Measurements from ENCODE around the gene COPS8. TPM values are rescaled to one million over a fixed set of nuclear protein-coding genes. Genes with fewer than 3 reads are reported as not detected.

COPS8 gene
- total and polyA plus RNA-seq, 7 experiments from 2014 or later: 31.2 to 55.5 (median 43.6) TPM

DNA sequence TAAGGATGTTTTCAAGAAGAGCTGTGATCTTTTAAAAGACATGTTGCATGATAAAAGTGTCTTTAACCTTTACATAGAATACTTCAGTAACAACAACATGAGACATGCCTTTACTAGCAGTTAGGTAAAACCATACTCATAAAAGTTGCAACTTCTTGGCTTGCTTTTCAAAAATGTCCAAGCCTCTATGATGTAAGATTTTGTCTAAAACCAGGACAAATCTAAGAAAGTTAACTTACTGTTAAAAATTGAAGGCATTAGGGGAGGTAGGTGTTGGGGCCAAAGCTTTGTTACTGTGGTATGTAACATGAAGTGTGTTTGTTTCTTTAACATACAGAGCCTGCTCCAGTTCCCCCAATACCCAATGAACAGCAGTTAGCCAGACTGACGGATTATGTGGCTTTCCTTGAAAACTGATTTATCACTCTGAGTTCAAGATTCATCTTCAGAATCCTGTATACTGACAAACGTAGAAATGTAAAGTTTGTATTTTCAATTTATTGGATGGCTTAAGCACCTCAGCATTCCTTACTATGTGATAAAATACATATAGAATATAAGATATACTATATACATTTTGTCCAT is 11.7 kb downstream of the COPS8 start:
- peaks cover 12 to 81% (median 27%) of the 10 kb centered on the region in 3 experiments for H3K36me3 ChIP-seq (ENCODE audit: control insufficient read depth in 2 of 3, insufficient read depth in 3 of 3, low read length in 3 of 3)
- H3K4me3 ChIP-seq (ENCODE audit: low read length): no peak overlapping the region
- H3K27ac Mint-ChIP-seq: no peak overlapping the region
- H3K4me3 Mint-ChIP-seq: no peak overlapping the region
- no peak overlapping the region for H3K27ac ChIP-seq (ENCODE audit: low read depth, low read length)
- ATAC-seq: no peak
- H3K27me3 ChIP-seq (ENCODE audit: control insufficient read depth in 2 of 2, insufficient read depth in 2 of 2, low read length in 2 of 2): no peaks in the 10 kb centered on the region
- no peaks in the 10 kb centered on the region for H3K27me3 Mint-ChIP-seq
- no peak for DNase-seq
- ChIA-PET POLR2A (no interaction called here), CTCF (no interaction called here)
- H3K9me3 Mint-ChIP-seq: no peaks in the 10 kb centered on the region
- H3K9me3 ChIP-seq (ENCODE audit: control insufficient read depth in 2 of 3, low read length in 3 of 3): no peaks in the 10 kb centered on the region
- intact Hi-C loops (cut with micrococcal nuclease): no loop called here
- peaks cover 0 to 7% (median 5%) of the 10 kb centered on the region in 7 donors for H3K4me1 Mint-ChIP-seq
- H3K4me1 ChIP-seq (ENCODE audit: control insufficient read depth in 2 of 2, insufficient read depth in 2 of 2, low read length in 2 of 2): no peaks in the 10 kb centered on the region
- H3K36me3 Mint-ChIP-seq: peaks cover 19 to 80% (median 52%) of the 10 kb centered on the region in 5 donors

DNA sequence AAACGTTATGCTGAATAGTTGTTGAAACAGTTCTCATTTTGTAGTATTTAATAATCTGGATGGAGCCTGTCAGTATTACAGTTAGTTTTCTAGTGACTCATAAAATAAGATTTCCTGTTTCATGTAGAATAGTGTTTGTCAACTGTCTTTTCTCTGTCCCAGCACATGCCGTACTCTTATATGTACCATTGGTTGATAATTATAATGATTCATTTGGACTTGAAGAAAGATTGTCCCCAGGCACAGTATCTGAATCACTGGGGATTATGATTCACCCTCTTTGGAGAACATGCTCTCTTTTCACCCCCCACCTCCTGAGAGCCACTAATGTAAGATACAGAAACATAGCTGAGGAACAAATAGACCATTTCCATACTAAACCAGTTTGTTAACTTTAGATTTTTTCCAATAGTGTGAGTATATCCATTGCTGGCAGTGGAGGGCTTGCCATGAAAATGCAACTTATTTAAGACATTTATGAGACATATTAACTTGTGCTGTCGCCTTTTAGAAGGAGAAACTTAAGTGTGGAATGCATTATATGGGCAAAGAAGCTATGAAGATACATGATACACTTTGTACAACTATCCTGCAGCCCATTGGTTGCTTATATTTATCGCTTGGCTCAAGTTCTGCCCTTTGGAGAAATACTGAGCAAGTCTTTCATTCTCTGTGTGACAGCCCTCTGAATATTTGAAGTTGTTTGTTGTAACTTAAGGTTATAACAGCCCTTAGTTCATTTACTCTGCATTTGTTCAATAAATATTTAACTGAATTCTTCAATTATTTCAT is 12.4 kb downstream of the COPS8 start:
- no peak overlapping the region for H3K27ac ChIP-seq (ENCODE audit: low read depth, low read length)
- Mint-ChIP-seq H3K36me3 (peaks cover 19 to 81% (median 59%) of the 10 kb centered on the region in 5 donors), H3K4me3 (no peak overlapping the region), H3K9me3 (no peaks in the 10 kb centered on the region), H3K27ac (no peak overlapping the region), H3K27me3 (no peaks in the 10 kb centered on the region), H3K4me1 (peaks cover 0 to 5% (median 0%) of the 10 kb centered on the region in 7 donors)
- H3K4me3 ChIP-seq (ENCODE audit: low read length): no peak overlapping the region
- ATAC-seq: no peak
- H3K9me3 ChIP-seq (ENCODE audit: control insufficient read depth in 2 of 3, low read length in 3 of 3): no peaks in the 10 kb centered on the region
- ChIA-PET CTCF (no interaction called here), POLR2A (no interaction called here)
- no peaks in the 10 kb centered on the region for H3K4me1 ChIP-seq (ENCODE audit: control insufficient read depth in 2 of 2, insufficient read depth in 2 of 2, low read length in 2 of 2)
- no peak for DNase-seq
- intact Hi-C loops (cut with micrococcal nuclease): no loop called here
- peaks cover 12 to 77% (median 27%) of the 10 kb centered on the region in 3 experiments for H3K36me3 ChIP-seq (ENCODE audit: control insufficient read depth in 2 of 3, insufficient read depth in 3 of 3, low read length in 3 of 3)
- H3K27me3 ChIP-seq (ENCODE audit: control insufficient read depth in 2 of 2, insufficient read depth in 2 of 2, low read length in 2 of 2): no peaks in the 10 kb centered on the region

DNA sequence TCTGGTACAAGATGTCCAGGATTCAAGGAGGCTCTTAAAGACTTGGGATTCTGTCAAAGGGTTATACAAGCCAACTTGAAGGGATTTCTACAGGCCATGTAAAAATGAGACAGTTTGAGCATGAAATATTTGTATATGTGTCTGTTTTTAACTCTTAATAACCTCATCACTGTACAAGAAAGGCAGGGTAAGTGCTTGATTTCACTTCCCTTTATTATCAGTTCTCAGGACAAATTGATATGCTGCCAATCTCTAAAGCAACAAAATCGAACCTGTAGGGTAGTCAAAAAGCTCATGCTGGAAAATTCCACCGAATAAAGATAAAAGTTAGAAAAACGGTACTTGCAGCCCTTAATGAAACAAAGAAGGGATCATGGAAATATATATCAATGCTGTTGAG is 14.1 kb downstream of the COPS8 start:
- H3K36me3 ChIP-seq (ENCODE audit: control insufficient read depth in 2 of 3, insufficient read depth in 3 of 3, low read length in 3 of 3): peaks cover 12 to 63% (median 27%) of the 10 kb centered on the region in 3 experiments
- Mint-ChIP-seq H3K9me3 (no peaks in the 10 kb centered on the region), H3K4me1 (no peaks in the 10 kb centered on the region), H3K27me3 (no peaks in the 10 kb centered on the region), H3K27ac (no peak overlapping the region), H3K4me3 (no peak overlapping the region), H3K36me3 (peaks cover 15 to 81% (median 57%) of the 10 kb centered on the region in 5 donors)
- POLR2A ChIA-PET: no interaction called here
- H3K4me3 ChIP-seq (ENCODE audit: low read length): no peak overlapping the region
- intact Hi-C loops (cut with micrococcal nuclease): no loop called here
- DNase-seq: no peak
- no peak for ATAC-seq
- H3K27me3 ChIP-seq (ENCODE audit: control insufficient read depth in 2 of 2, insufficient read depth in 2 of 2, low read length in 2 of 2): no peaks in the 10 kb centered on the region
- no peak overlapping the region for H3K27ac ChIP-seq (ENCODE audit: low read depth, low read length)
- H3K9me3 ChIP-seq (ENCODE audit: control insufficient read depth in 2 of 3, low read length in 3 of 3): no peaks in the 10 kb centered on the region
- H3K4me1 ChIP-seq (ENCODE audit: control insufficient read depth in 2 of 2, insufficient read depth in 2 of 2, low read length in 2 of 2): no peaks in the 10 kb centered on the region
- CTCF ChIA-PET: no interaction called here

DNA sequence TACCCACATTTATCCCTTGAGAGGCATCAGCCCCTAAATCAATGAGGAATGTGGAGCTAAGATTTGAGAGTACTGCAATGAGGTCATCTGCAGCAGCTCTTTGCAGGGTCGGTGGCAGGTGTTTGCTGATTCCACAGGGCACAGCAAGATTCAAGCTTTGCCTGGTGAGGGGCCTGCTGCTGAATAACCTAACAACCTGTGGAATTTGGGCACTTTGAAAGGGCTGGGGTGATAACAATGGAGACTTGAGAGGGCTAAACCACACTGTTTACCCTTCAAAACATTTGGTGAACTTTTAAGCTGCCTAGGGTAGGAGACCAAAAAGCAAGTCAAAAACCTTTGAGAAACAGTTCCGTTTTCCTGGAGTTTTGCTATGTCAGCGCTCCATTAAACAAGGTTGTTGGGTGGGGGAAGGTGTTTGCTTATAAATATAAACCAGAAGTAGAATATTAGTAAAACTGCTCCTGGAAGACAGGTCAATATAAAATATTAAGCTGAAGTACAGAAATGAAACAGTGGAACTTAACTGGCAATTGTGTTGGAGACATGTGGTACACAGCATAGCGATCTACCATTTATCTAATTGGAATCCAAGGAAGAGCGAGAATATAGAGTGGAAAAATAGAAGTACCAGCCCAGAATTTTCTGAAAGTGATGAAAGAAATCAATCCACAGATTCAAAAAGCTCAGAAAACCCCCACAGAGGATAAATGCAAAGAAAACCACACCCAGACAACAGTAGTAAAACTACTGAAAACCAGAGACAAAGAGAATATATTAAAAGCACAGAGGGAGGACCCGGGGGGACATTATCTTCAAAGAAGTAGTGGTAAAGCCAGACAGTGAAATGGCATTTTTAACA is 15.7 kb downstream of the COPS8 start:
- Histone ChIP-seq H3K27ac (ENCODE audit: low read depth, low read length) (no peak overlapping the region), H3K27me3 (ENCODE audit: control insufficient read depth in 2 of 2, insufficient read depth in 2 of 2, low read length in 2 of 2) (no peaks in the 10 kb centered on the region), H3K36me3 (ENCODE audit: control insufficient read depth in 2 of 3, insufficient read depth in 3 of 3, low read length in 3 of 3) (peaks cover 9 to 48% (median 25%) of the 10 kb centered on the region in 3 experiments), H3K4me1 (ENCODE audit: control insufficient read depth in 2 of 2, insufficient read depth in 2 of 2, low read length in 2 of 2) (no peaks in the 10 kb centered on the region), H3K9me3 (ENCODE audit: control insufficient read depth in 2 of 3, low read length in 3 of 3) (no peaks in the 10 kb centered on the region), H3K4me3 (ENCODE audit: low read length) (no peak overlapping the region)
- DNase-seq: no peak
- Mint-ChIP-seq H3K4me3 (no peak overlapping the region), H3K27me3 (no peaks in the 10 kb centered on the region), H3K9me3 (no peaks in the 10 kb centered on the region), H3K27ac (no peak overlapping the region), H3K4me1 (no peaks in the 10 kb centered on the region), H3K36me3 (peaks cover 12 to 82% (median 57%) of the 10 kb centered on the region in 5 donors)
- ChIA-PET CTCF (no interaction called here), POLR2A (interaction anchor here (0.6 kb wide), 1 partner anchor 13 kb away, joined by 3 read pairs; no protein-coding TSS in a partner anchor)
- ATAC-seq: no peak
- intact Hi-C loops (cut with micrococcal nuclease): no loop called here

DNA sequence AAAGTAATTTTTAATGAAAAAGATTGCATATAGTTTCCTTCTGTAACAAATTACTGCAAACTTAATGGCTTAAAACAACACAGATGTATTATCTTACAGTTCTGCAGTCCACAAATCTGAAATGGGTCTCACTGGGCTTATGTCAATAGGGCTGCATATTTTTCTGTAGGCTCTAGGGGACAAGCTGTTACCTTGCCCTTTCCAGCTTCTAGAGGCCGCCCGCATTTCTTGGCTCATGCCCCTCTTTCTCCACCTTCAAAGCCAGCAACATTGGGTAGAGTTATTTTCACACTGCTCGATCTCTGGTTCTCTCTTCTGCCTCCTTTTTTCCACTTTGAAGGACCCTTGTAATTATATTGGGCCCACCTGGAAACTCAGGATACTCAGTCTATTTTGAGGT is 16.7 kb downstream of the COPS8 start:
- Histone ChIP-seq H3K4me3 (ENCODE audit: low read length) (no peak overlapping the region), H3K4me1 (ENCODE audit: control insufficient read depth in 2 of 2, insufficient read depth in 2 of 2, low read length in 2 of 2) (no peaks in the 10 kb centered on the region), H3K9me3 (ENCODE audit: control insufficient read depth in 2 of 3, low read length in 3 of 3) (no peaks in the 10 kb centered on the region), H3K36me3 (ENCODE audit: control insufficient read depth in 2 of 3, insufficient read depth in 3 of 3, low read length in 3 of 3) (peaks cover 9 to 37% (median 23%) of the 10 kb centered on the region in 3 experiments), H3K27ac (ENCODE audit: low read depth, low read length) (no peak overlapping the region), H3K27me3 (ENCODE audit: control insufficient read depth in 2 of 2, insufficient read depth in 2 of 2, low read length in 2 of 2) (no peaks in the 10 kb centered on the region)
- ATAC-seq (no peak), DNase-seq (no peak)
- ChIA-PET CTCF (no interaction called here), POLR2A (no interaction called here)
- H3K4me3 Mint-ChIP-seq: no peak overlapping the region
- no peaks in the 10 kb centered on the region for H3K4me1 Mint-ChIP-seq
- H3K27me3 Mint-ChIP-seq: no peaks in the 10 kb centered on the region
- intact Hi-C loops (cut with micrococcal nuclease): no loop called here
- H3K36me3 Mint-ChIP-seq: peaks cover 13 to 72% (median 55%) of the 10 kb centered on the region in 5 donors
- no peak overlapping the region for H3K27ac Mint-ChIP-seq
- H3K9me3 Mint-ChIP-seq: peaks cover 0 to 4% (median 0%) of the 10 kb centered on the region in 11 donors

DNA sequence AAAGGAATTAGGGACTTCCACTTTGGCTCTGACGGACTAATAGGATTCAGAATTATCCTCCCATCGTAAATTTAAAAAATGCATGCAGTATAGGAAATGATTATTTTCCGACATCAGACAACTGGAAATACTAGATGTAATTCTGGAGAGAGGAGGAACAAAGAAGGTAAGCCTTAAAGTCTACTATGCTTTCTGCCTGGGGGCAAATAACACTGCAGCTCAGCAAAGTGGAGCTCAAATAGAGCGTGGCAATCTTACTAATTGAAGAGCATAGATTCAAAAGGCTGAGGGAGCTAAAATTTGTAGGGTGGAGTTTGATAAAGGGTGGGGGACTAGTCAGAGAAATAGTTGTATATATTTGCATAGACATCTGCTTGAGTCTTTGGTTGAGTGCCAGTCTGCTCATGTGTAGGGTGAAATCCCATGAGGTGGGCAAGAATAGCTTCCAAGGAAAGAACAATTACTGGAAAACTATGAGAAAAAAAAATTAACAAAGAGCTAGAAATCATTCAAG is 23.8 kb downstream of the COPS8 start:
- no peak overlapping the region for H3K4me3 Mint-ChIP-seq
- no peaks in the 10 kb centered on the region for H3K36me3 ChIP-seq (ENCODE audit: control insufficient read depth in 2 of 3, insufficient read depth in 3 of 3, low read length in 3 of 3)
- no peak for DNase-seq
- no peak overlapping the region for H3K27ac Mint-ChIP-seq
- intact Hi-C loops (cut with micrococcal nuclease): no loop called here
- no peaks in the 10 kb centered on the region for H3K27me3 Mint-ChIP-seq
- peaks cover 2 to 41% (median 18%) of the 10 kb centered on the region in 11 donors for H3K9me3 Mint-ChIP-seq
- ChIA-PET CTCF (no interaction called here), POLR2A (no interaction called here)
- H3K4me3 ChIP-seq (ENCODE audit: low read length): no peak overlapping the region
- H3K36me3 Mint-ChIP-seq: peaks cover 9 to 58% (median 41%) of the 10 kb centered on the region in 5 donors
- ATAC-seq: no peak
- no peaks in the 10 kb centered on the region for H3K4me1 Mint-ChIP-seq
- H3K27ac ChIP-seq (ENCODE audit: low read depth, low read length): no peak overlapping the region
- H3K27me3 ChIP-seq (ENCODE audit: control insufficient read depth in 2 of 2, insufficient read depth in 2 of 2, low read length in 2 of 2): no peaks in the 10 kb centered on the region
- H3K4me1 ChIP-seq (ENCODE audit: control insufficient read depth in 2 of 2, insufficient read depth in 2 of 2, low read length in 2 of 2): no peaks in the 10 kb centered on the region
- H3K9me3 ChIP-seq (ENCODE audit: control insufficient read depth in 2 of 3, low read length in 3 of 3): peaks cover 0 to 5% (median 0%) of the 10 kb centered on the region in 3 experiments
